GM10847 (cell line): ENCODE data around the gene TADA2A.

Experiments used
- POLR2A ChIP-seq: IDR thresholded peaks from 2 replicates; pipeline ENCODE4 v1.6.1; 2011; ENCODE audit not compliant: insufficient read length; ENCODE audit errors: extremely low read depth

The TADA2A gene

DNA sequence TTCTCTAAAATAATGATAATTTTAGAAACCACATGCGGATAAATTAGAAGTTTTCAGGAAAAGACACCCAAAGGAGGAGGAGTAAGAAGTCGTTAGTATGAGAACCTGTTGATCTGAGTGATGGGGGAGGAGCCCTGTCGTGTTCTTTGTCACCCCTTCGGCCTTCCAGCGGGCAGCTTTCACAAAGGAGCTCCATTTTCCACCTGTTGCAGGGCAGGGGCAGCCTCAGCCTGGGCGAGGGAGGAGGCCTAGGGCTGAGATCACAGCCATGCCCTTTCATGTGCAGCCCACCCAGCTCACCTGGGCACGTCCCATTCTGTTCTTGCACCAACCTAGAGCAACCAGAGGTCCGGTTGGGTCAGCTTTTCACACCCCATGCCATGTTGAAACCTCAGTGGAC is 88.3 kb downstream of the TADA2A start:
- no peak for TF ChIP-seq POLR2A

DNA sequence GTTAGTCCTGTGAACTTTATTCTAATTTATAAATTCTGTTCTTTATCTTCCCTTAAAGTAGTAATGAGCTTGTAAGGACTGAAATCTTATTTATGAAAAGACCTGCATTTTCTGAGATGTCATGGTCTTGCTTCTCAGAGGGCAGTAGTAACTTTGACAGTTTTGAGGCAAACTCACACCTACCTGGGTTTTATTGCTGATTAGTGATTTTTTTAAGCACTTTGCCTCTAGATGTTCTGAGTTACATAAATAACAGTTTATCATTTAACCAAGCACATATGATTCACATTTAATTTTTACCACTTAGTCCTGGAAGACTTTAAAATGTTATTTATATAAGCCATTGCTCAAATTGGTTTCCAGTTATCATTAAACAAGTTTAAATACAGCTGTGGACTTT is 93.7 kb downstream of the TADA2A start:
- TF ChIP-seq POLR2A: no peak

DNA sequence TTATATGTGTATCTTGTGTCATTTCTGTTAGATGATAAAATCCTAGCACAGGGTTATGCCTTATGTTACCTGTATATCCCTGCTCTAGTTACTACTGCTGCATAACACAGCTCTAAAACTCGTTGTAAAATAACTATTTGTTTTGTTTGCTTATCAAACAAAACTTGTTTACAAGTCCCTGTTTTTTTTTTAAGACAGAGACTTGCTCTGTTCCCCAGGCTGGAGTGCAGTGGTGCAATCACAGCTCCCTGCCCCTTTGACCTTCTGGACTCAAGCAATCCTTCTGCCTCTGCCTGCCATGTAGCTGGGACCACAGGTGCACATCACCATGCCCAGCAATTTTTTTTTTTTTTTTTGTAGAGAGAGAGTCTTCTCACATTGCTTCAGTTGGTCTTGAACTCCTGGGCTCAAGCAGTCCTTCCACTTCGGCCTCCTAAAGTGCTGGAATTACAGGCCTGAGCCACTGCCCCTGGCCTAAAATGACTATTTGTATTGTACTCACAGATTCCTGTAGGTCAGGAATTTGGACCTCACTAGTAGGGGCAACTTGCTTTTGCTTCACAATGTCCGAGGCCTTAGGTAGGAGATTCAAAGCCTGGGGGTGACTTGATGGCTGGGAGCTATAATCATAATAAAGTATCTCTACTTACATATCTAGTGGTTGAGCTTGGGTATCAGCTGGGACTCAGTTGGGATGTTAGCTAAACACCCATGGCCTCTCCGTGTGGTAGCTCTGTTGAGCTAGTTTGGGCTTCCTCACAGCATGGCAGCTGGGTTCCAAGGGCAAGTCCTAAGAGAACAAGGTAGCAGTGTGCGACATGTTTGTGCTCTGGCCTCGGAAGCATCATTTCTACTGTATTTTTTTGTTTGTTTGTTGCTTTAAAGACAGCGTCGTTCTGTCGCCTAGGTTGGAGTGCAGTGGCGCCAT is 95.6 kb downstream of the TADA2A start:
- no peak for TF ChIP-seq POLR2A

DNA sequence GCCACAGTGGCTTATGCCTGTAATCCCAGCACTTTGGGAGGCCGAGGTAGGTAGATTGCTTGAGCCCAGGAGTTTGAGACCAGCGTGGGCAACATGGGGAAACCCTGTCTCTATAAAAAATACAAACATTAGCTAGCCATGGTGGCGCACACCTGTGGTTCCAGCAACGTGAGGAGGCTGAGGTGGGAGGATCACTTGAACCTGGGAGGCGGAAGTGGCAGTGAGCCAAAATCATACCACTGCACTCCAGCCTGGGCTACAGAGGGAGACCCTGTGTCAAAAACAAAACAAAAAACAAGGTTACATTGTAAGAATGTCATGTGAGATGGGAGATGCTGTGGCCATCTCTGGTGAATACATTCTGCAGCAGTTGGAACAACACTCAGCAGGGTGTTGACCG is 96.5 kb downstream of the TADA2A start:
- TF ChIP-seq POLR2A: no peak

DNA sequence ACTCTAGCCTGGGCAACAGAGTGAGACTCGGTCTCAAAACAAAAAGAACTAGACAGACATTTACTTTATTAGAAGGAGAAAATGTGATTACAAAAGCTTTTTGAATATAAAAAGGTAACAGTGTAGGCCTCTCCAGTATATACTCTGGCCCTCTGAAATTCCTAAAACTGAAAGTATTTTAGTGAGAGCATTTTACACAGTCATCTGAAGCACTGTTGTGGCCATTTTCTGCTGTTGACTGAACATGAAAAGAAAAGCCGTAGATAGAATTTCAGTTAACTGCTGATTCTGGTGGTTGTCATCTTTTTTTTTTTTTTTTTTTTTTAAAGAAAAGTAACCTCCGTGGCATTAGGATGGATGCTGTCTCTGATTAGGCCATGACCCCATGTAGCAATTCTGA is 98.6 kb downstream of the TADA2A start:
- no peak for TF ChIP-seq POLR2A

DNA sequence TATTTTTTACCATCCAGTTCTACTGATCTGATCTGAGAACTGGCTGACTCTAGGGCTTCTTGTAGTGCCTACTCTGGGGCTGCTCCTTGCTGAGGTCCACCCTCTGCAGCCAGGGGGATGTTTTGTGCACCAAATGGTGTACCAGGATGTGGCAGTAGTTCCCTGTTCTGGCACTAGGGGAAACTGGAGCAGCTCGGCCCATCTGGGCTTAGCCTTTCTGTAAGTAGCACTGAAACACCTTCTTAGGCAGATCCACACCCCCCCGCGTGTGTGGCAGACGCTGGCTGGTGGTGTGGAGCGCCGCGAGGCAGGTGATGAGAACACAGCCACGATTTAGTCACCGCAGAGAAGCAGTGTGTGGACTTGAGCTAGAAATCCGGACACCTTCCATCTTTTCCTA is 100.0 kb downstream of the TADA2A start:
- no peak for TF ChIP-seq POLR2A

DNA sequence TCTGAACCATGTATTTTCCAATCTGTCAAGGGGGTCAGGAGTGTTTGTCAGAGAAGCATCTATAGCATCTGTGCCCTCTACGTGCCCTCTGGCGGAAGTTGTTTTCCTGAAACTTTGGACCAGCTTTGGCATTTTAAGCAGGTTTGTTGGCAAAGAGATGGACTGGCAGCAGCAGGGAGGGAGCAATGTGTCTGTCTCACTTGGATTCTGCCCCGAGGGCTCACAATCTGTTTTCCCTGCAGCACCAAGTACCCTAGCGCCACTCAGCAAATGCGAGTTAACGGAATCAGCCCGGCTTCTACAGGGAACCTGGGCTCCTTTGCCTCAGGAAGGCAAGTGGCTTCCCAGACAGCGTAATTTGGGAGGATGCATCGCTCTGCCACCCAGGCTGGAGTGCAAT is 100.4 kb downstream of the TADA2A start:
- TF ChIP-seq POLR2A: no peak

DNA sequence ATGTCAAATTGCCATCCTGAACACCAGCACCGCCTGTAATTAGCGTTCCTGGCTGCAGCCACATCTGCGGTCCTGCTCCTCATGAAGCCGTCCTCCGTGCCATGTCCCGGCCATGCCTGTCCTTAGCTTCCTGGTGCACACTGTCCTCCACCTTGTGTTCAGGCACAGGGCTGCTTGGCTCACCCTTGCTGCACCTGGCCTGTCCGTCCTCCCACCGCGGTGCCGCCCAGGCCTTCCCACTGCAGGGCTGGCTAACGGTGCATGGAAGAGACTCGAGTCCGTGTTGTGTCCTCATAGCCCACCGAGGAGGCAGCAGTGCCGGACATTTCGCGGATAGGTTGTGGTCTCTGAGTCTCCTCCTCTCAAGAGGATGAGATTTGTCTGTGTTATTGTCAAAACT is 103.4 kb downstream of the TADA2A start:
- TF ChIP-seq POLR2A: no peak

DNA sequence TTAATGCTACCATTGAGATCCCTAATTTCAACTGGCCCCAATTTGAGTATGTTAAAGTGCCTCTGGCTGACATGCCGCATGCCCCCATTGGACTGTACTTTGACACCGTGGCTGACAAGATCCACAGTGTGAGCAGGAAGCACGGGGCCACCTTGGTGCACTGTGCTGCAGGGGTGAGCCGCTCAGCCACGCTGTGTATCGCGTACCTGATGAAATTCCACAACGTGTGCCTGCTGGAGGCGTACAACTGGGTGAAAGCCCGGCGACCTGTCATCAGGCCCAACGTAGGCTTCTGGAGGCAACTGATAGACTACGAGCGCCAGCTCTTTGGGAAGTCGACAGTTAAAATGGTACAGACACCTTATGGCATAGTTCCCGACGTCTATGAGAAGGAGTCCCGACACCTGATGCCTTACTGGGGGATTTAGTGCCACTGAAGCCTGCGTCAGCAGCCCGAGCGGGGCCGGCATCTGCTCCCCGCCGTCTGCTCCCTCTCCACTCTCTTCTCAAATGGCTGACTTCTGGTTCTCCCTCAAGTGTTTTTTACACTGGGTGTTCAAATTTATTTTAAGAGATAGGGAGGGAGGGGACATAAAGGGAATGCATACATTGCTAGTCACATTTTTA is 105.9 kb downstream of the TADA2A start:
- TF ChIP-seq POLR2A: no peak

DNA sequence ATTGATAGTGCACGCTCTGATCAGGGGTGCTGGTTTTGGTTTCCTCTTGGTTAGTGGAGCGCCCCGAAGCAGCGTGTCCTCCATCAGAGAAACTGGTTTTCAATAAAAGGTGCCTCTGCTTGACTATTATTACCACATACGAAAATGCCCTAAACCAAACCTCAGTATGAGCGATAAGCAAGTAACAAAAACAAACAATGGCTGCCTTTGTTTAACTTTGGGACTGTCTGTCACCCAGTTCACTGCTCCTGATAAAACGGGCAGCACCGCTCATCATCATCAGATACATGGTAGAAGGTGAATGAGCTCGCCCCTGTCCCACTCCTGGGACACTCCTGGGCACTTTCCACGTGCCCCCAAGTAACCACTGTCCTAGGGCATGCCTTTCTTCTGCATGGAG is 107.0 kb downstream of the TADA2A start:
- TF ChIP-seq POLR2A: no peak

DNA sequence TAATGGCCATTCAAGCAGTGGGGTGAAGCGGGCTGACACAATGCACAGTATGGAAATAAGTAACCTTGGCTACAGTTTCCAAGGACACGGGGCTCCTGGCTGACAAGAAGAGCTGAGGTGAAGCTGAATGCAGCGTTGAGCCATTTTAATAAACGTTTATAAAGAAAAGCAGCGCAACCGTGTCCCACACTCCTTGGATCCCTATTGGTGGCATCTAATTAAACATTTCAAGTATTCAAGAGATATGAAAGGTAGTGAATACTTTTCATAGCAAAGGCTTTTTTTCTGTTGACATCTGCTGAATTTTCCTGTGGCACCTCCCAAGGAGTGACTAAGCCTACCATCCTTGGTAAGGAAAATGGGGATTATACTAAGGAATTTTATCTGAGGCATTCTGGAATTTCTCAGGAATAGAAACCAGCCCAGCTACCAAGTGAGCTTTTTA is 109.5 kb downstream of the TADA2A start:
- TF ChIP-seq POLR2A: no peak

DNA sequence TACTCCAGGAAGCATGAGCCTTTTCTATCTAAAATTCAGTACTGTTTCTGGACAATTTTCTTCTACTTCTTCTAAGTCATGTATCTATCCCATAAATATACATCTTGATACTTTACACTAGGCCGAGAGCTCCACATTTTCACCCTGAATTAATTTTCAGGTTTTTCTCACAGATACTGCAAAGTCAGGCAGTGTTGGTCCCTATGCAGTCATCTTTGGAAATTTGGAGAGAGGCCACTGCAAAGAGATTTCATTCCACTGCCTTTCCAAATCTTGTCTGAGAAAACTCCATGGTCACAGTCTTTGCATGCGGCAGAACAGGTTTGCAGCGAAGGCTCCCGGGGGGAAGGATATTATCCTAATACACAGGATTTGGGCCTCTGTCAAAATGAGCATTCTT is 111.2 kb downstream of the TADA2A start:
- no peak for TF ChIP-seq POLR2A

DNA sequence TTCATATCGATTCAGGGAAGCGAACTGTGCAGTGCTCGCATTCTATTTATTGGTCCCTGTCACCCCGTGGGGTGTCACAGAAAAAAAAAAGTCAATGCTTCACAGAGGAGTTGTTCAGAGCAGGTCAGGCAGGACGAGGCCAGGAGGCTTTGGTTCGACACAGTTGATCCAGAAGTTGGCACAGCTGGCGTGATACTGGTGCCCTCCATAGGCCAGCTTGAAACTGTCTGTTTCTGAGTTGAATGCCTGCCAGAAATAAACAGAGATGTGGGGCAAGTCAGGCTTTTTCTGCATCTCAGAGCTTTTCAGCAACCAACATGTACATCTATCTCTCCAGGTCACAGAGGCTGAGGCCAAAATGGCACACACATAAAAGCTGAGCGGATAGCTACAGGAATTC is 112.1 kb downstream of the TADA2A start:
- no peak for TF ChIP-seq POLR2A

DNA sequence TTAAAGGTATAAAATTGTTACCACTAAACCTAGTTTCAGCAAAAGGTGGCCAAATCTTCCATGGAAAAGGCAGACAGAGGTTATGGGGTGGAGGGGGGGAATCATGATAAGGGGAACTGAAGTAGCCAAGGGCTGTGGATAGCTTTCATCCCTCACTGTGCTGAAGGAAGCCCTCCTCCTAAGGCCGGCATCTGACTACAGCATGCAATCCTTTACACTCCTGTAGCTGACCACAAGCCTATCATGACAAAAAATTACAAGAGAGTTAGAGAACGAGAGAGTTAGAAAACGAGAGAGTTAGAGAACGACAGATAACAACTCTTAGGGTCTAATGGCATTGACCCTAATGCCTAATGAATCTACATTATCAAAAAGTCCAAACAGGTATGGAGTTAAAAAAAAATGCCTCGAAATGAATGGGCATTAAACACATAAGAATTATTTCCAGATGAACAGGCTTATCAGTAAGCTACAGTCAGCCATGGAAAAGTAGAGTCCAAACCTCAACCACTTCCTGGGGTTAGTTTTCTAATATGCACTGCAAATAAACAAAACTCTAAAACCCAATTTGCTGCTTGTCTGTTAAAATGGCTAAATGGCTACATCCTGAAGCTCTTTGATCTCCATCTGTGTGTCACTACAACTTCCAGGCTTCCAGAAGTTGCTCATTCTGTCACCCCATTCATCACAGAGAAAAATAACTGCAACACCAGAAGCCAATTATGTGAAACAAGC is 112.7 kb downstream of the TADA2A start:
- TF ChIP-seq POLR2A: no peak

DNA sequence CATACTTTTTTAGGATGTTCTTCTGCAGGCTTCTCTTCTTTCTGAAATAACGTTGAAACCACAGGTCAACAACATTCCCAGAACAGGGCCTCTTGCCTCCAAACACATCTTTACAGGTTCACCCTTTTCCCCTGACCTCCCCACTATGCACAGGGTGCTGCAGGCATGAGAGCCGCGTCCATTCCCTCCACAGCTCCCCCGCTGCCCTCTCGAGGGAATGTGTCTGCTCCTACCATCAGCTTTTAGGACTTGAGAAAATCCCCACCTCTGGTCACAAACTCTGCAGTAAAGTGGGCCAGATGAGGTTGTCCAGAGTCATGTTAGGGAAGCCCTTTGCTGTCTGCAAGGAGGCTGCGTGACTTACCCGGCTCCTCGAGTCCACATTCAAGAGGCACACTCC is 113.5 kb downstream of the TADA2A start:
- TF ChIP-seq POLR2A: no peak

DNA sequence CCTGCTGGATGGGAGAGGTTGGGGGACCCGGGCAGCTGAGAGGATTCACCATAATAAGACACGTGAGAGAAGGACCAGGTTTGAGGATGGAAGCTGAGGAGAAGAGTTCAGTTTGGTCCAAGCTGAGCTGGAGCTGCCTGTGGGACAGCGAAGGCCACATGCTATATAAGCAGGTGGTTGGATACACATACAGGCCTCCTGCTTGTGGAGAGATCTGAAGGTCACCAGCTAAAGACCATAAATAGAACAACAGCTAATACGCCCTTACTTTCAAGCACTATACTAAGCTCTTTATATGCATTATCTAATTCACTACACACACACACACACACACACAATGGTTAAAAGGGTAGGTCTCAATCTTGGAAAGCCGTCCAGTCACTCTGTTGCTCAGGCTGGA is 115.1 kb downstream of the TADA2A start:
- TF ChIP-seq POLR2A: no peak
